HEK293 (cell line): ENCODE results near the gene APLP1.

Experiments
- CTCF ChIP-seq: fragments of 450-650 bp; formaldehyde crosslinking; IDR thresholded peaks from 2 replicates; pipeline ENCODE4 v1.5.1; 2016; ENCODE audit warnings: missing biosample characterization, missing genetic modification characterization
- GLI2 ChIP-seq: fragments of 450-650 bp; formaldehyde crosslinking; IDR thresholded peaks from 2 replicates; pipeline ENCODE4; 2017; ENCODE audit warnings: missing biosample characterization, missing genetic modification characterization, low read depth, borderline replicate concordance
- HIC1 ChIP-seq: fragments of 450-650 bp; formaldehyde crosslinking; IDR thresholded peaks from 2 replicates; pipeline ENCODE4 v1.5.1; 2016; ENCODE audit warnings: missing biosample characterization, missing genetic modification characterization
- KLF7 ChIP-seq: fragments of 450-650 bp; formaldehyde crosslinking; IDR thresholded peaks from 2 replicates; pipeline ENCODE4 v1.5.1; 2016; ENCODE audit warnings: missing biosample characterization, missing genetic modification characterization, borderline replicate concordance
- SP7 ChIP-seq: fragments of 450-650 bp; formaldehyde crosslinking; IDR thresholded peaks from 2 replicates; pipeline ENCODE4 v1.5.1; 2016; ENCODE audit warnings: missing biosample characterization, missing genetic modification characterization
- YY1 ChIP-seq: fragments of 450-650 bp; formaldehyde crosslinking; IDR thresholded peaks from 2 replicates; pipeline ENCODE4 v1.5.1; 2018; ENCODE audit warnings: missing biosample characterization, missing genetic modification characterization
- ZBTB1 ChIP-seq: fragments of 450-650 bp; formaldehyde crosslinking; IDR thresholded peaks from 2 replicates; pipeline ENCODE4 v1.5.1; 2016; ENCODE audit warnings: missing biosample characterization, missing genetic modification characterization
- ZBTB20 ChIP-seq: fragments of 450-650 bp; formaldehyde crosslinking; IDR thresholded peaks from 2 replicates; pipeline ENCODE4 v1.5.1; 2016; ENCODE audit warnings: missing biosample characterization, missing genetic modification characterization
- ZFP3 ChIP-seq: fragments of 450-650 bp; formaldehyde crosslinking; IDR thresholded peaks from 2 replicates; pipeline ENCODE4 v1.5.1; 2016; ENCODE audit warnings: low read depth, missing biosample characterization, missing genetic modification characterization
- ZFP69B ChIP-seq: fragments of 450-650 bp; formaldehyde crosslinking; IDR thresholded peaks from 2 replicates; pipeline ENCODE4 v1.5.1; 2016; ENCODE audit warnings: missing biosample characterization, missing genetic modification characterization
- ZNF112 ChIP-seq: fragments of 450-650 bp; formaldehyde crosslinking; IDR thresholded peaks from 2 replicates; pipeline ENCODE4 v1.5.0; 2017; ENCODE audit warnings: missing biosample characterization, missing genetic modification characterization
- ZNF132 ChIP-seq: fragments of 450-650 bp; formaldehyde crosslinking; IDR thresholded peaks from 2 replicates; pipeline ENCODE4 v1.5.1; 2017; ENCODE audit warnings: missing biosample characterization, missing genetic modification characterization, borderline replicate concordance
- ZNF155 ChIP-seq: fragments of 450-650 bp; formaldehyde crosslinking; IDR thresholded peaks from 2 replicates; pipeline ENCODE4 v1.5.1; 2016; ENCODE audit warnings: missing biosample characterization, missing genetic modification characterization
- ZNF184 ChIP-seq: fragments of 450-650 bp; IDR thresholded peaks from 2 replicates; pipeline ENCODE4 v1.5.1; 2018; ENCODE audit warnings: missing biosample characterization, mild to moderate bottlenecking, missing genetic modification characterization
- ZNF19 ChIP-seq: fragments of 450-650 bp; formaldehyde crosslinking; IDR thresholded peaks from 2 replicates; pipeline ENCODE4; 2016; ENCODE audit warnings: missing biosample characterization, missing genetic modification characterization, low read depth
- ZNF2 ChIP-seq: fragments of 450-650 bp; formaldehyde crosslinking; IDR thresholded peaks from 2 replicates; pipeline ENCODE4 v1.5.1; 2016; ENCODE audit warnings: missing biosample characterization, missing genetic modification characterization
- ZNF24 ChIP-seq: fragments of 450-650 bp; formaldehyde crosslinking; IDR thresholded peaks from 2 replicates; pipeline ENCODE4 v1.5.1; 2016; ENCODE audit warnings: missing biosample characterization, missing genetic modification characterization
- ZNF266 ChIP-seq: fragments of 450-650 bp; formaldehyde crosslinking; IDR thresholded peaks from 2 replicates; pipeline ENCODE4 v1.5.1; 2016; ENCODE audit warnings: missing biosample characterization, missing genetic modification characterization, low read depth
- ZNF335 ChIP-seq: fragments of 450-650 bp; formaldehyde crosslinking; conservative IDR thresholded peaks from 2 replicates; pipeline ENCODE4 v1.5.1; 2016; ENCODE audit warnings: missing biosample characterization, missing genetic modification characterization
- ZNF394 ChIP-seq: fragments of 450-650 bp; formaldehyde crosslinking; IDR thresholded peaks from 2 replicates; pipeline ENCODE4 v1.5.1; 2016; ENCODE audit warnings: missing biosample characterization, missing genetic modification characterization, mild to moderate bottlenecking, moderate library complexity, borderline replicate concordance
- ZNF398 ChIP-seq: fragments of 450-650 bp; formaldehyde crosslinking; IDR thresholded peaks from 2 replicates; pipeline ENCODE4 v1.5.1; 2017; ENCODE audit warnings: missing biosample characterization, missing genetic modification characterization
- ZNF580 ChIP-seq: fragments of 450-650 bp; formaldehyde crosslinking; IDR thresholded peaks from 2 replicates; pipeline ENCODE4 v1.5.1; 2016; ENCODE audit warnings: missing biosample characterization, missing genetic modification characterization
- ZNF596 ChIP-seq: fragments of 450-650 bp; IDR thresholded peaks from 2 replicates; pipeline ENCODE4 v1.5.0; 2018; ENCODE audit warnings: missing biosample characterization, mild to moderate bottlenecking, missing genetic modification characterization, moderate library complexity
- ZNF621 ChIP-seq: fragments of 450-650 bp; formaldehyde crosslinking; IDR thresholded peaks from 2 replicates; pipeline ENCODE4 v1.5.1; 2017; ENCODE audit warnings: missing biosample characterization, missing genetic modification characterization
- ZNF624 ChIP-seq: fragments of 450-650 bp; formaldehyde crosslinking; IDR thresholded peaks from 2 replicates; pipeline ENCODE4 v1.5.1; 2017; ENCODE audit warnings: missing biosample characterization, missing genetic modification characterization
- ZNF664 ChIP-seq: fragments of 450-650 bp; formaldehyde crosslinking; IDR thresholded peaks from 2 replicates; pipeline ENCODE4 v1.5.1; 2016; ENCODE audit warnings: missing biosample characterization, missing genetic modification characterization
- ZNF677 ChIP-seq: fragments of 450-650 bp; IDR thresholded peaks from 2 replicates; pipeline ENCODE4 v1.5.0; 2018; ENCODE audit warnings: missing biosample characterization, mild to moderate bottlenecking, missing genetic modification characterization, moderate library complexity
- ZNF692 ChIP-seq: fragments of 450-650 bp; formaldehyde crosslinking; IDR thresholded peaks from 2 replicates; pipeline ENCODE4 v1.5.1; 2016; ENCODE audit warnings: missing biosample characterization, missing genetic modification characterization
- ZNF843 ChIP-seq: fragments of 450-650 bp; formaldehyde crosslinking; IDR thresholded peaks from 2 replicates; pipeline ENCODE4 v1.5.1; 2016; ENCODE audit warnings: missing biosample characterization, missing genetic modification characterization
- ZSCAN18 ChIP-seq: fragments of 450-650 bp; formaldehyde crosslinking; IDR thresholded peaks from 2 replicates; pipeline ENCODE4 v1.5.1; 2016; ENCODE audit warnings: missing biosample characterization, missing genetic modification characterization

The APLP1 gene

GRCh38 chr19:35882114-35882832 lies 13.9 kb downstream of the APLP1 start (continued):
- TF ChIP-seq ZNF132 (tag by site-specific recombination) (no peak), ZNF155 (peak; percentile 93), ZBTB20 (tag by site-specific recombination) (no peak), ZSCAN18 (tag by site-specific recombination) (no peak), ZNF394 (tag by site-specific recombination) (peak; percentile 100), ZNF677 (no peak), ZBTB1 (tag by site-specific recombination) (peak; percentile 99), ZNF624 (tag by site-specific recombination) (no peak), ZNF112 (tag by site-specific recombination) (no peak), ZNF621 (tag by site-specific recombination) (no peak), CTCF (tag by site-specific recombination) (peak; percentile 53; the same call in 1 of the 2 replicates), ZNF335 (peak; percentile 50; the same call in 1 of the 2 replicates), ZNF398 (tag by site-specific recombination) (no peak), ZNF266 (tag by site-specific recombination) (peak; percentile 99), ZNF580 (peak; percentile 98), YY1 (tag by site-specific recombination) (no peak), ZNF664 (tag by site-specific recombination) (peak; percentile 99), ZFP3 (peak; percentile 74), SP7 (tag by site-specific recombination) (no peak), ZNF843 (0 out of 2 replicates have a peak, but pooled peaks have one; percentile 33), HIC1 (peak; percentile 62), ZNF184 (no peak), ZNF596 (no peak), ZNF2 (tag by site-specific recombination) (no peak), ZFP69B (tag by site-specific recombination) (no peak), GLI2 (peak; percentile 97; the same call in 1 of the 2 replicates), ZNF19 (tag by site-specific recombination) (peak; percentile 99), ZNF692 (tag by site-specific recombination) (peak; percentile 83), KLF7 (tag by site-specific recombination) (peak; percentile 96; the same call in 1 of the 2 replicates), ZNF24 (tag by site-specific recombination) (peak; percentile 97)
